Esophagus (tissue), 2 donors: ENCODE data around the gene APOC1. TPM values are rescaled to one million over a fixed set of nuclear protein-coding genes. Genes with fewer than 3 reads are reported as not detected.
A peak's percentile ranks its signal among the peaks of the same experiment; 100 is the strongest.
"Not testable (repeated sequence)": the region's sequence is repeated elsewhere in the genome, so short reads cannot be mapped to it uniquely, and the experiment has no call there.

ENCODE experiments used
- H3K27ac ChIP-seq, 2 donors: one replicate each; pipeline ENCODE4 v1.5.1; 2013; ENCODE audit warnings: low read depth in 2 of 2, mild to moderate bottlenecking in 2 of 2, inconsistent platforms in 1 of 2, low read length in 1 of 2, moderate library complexity in 1 of 2
- H3K27me3 ChIP-seq, 2 donors: one replicate each; pipeline ENCODE4 v1.6.1; 2013; ENCODE audit warnings: low read length in 2 of 2, control low read depth in 1 of 2, mild to moderate bottlenecking in 1 of 2; ENCODE audit not compliant: insufficient read depth in 2 of 2, control insufficient read depth in 1 of 2
- H3K36me3 ChIP-seq, 2 donors: one replicate each; pipeline ENCODE4 v1.6.1; 2013; ENCODE audit warnings: low read length in 1 of 2; ENCODE audit not compliant: control insufficient read depth in 2 of 2, insufficient read depth in 2 of 2
- H3K4me1 ChIP-seq, 2 donors: one replicate each; pipeline ENCODE4 v1.6.1; 2013; ENCODE audit warnings: low read length in 1 of 2; ENCODE audit not compliant: control insufficient read depth in 2 of 2, insufficient read depth in 2 of 2
- H3K4me3 ChIP-seq, 2 donors: one replicate each; pipeline ENCODE4 v1.5.1; 2013; ENCODE audit warnings: low read length in 2 of 2, mild to moderate bottlenecking in 2 of 2, low read depth in 1 of 2, moderate library complexity in 1 of 2
- H3K9me3 ChIP-seq, 2 donors: one replicate each; pipeline ENCODE4 v1.6.1; 2013; ENCODE audit warnings: mild to moderate bottlenecking in 2 of 2, low read depth in 1 of 2, low read length in 1 of 2, moderate library complexity in 1 of 2; ENCODE audit not compliant: control insufficient read depth in 2 of 2, insufficient read depth in 1 of 2
- WGBS, 2 donors: extraction: QIAGEN DNeasy Blood & Tissue Kit; methylation state at CpG; one replicate each; pipeline ENCODE4 v1.1.7; 2013; 5-methylcytosine and 5-hydroxymethylcytosine counted together
- polyA plus RNA-seq, 2 donors: library from polyadenylated mRNA; stranded (reverse); fragments of 200-250 nt; gene quantifications; one replicate each; pipeline ENCODE4 v1.2.3, GENCODE V29; 2013
- donor health status: healthy with polysubstance abuse.
- donor health status: Bipolar disorder and iron deficiency.

The APOC1 gene
- polyA plus RNA-seq, 2 donors: 2.0 to 2.2 TPM

GRCh38 chr19:44876930-44877535 is 37.4 kb upstream of the APOC1 start:
- Histone ChIP-seq H3K4me1 (peaks cover 3 to 30% of the 10 kb centered on the region in 2 donors), H3K9me3 (no peaks in the 10 kb centered on the region), H3K4me3 (no peak overlapping the region), H3K27ac (peak overlapping the region; percentile 60 to 69), H3K27me3 (no peaks in the 10 kb centered on the region), H3K36me3 (peaks cover 6 to 41% of the 10 kb centered on the region in 2 donors)
- WGBS, 2 donors: 46 to 62% methylated on average over 5 of the region's 5 CpGs

DNA sequence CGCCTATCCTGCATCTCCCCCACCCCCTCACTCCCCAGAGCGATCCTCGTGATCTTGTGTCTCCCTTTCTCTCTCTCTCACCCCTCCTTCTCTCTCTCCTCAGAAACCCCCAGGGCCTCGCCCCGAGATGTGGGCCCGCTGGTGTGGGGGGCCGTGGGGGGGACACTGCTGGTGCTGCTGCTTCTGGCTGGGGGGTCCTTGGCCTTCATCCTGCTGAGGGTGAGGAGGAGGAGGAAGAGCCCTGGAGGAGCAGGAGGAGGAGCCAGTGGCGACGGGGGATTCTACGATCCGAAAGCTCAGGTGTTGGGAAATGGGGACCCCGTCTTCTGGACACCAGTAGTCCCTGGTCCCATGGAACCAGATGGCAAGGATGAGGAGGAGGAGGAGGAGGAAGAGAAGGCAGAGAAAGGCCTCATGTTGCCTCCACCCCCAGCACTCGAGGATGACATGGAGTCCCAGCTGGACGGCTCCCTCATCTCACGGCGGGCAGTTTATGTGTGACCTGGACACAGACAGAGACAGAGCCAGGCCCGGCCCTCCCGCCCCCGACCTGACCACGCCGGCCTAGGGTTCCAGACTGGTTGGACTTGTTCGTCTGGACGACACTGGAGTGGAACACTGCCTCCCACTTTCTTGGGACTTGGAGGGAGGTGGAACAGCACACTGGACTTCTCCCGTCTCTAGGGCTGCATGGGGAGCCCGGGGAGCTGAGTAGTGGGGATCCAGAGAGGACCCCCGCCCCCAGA is 36.1 kb upstream of the APOC1 start:
- Histone ChIP-seq H3K9me3 (no peaks in the 10 kb centered on the region), H3K27ac (peak overlapping the region; percentile 8 to 48), H3K27me3 (no peaks in the 10 kb centered on the region), H3K36me3 (peaks cover 6 to 33% of the 10 kb centered on the region in 2 donors), H3K4me1 (peaks cover 3 to 30% of the 10 kb centered on the region in 2 donors), H3K4me3 (no peak overlapping the region)
- WGBS, 2 donors: 73 to 75% methylated on average over 26 of the region's 26 CpGs

DNA sequence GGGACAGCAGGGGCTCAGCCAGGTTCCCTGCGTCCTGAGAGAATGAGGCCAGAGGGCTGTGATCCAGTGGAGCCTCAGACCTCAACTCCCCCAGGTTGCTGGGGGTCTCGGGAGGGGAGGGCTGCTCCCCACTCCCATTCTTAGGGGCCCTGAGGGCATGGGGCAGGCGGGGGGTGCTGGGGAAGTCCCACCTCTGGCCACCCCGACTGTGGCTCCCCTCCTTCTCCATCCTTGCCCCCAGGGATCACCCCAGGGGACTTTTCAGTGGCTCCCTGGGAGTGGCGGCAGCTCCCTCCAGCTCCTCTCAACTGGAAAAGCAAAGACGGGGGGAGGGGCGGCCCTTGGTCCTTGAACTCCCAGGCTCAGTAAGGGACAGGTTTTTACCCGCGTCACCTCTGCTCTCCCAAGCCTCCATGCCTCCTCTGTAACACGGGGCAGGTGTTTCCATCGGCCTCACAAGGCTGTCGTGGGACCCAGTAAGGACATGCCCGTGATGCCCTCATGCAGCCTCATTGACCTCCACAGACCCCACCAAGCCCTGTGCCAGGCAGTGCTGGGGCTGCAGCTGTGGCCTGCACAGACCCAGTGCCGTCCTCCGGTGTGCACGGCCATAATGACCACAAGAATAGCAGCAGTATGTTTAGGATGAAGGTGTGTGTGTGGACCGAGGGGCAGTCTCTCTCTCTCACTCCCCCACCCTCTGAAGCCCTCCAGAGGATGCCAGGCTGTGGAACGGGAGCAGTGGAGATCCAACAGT is 34.9 kb upstream of the APOC1 start:
- H3K36me3 ChIP-seq: peaks cover 8 to 25% of the 10 kb centered on the region in 2 donors
- no peak overlapping the region for H3K27ac ChIP-seq
- WGBS, 2 donors: 78 to 80% methylated on average over 18 of the region's 18 CpGs

GRCh38 chr19:44882063-44882462 is 32.3 kb upstream of the APOC1 start:
- no peak overlapping the region for H3K27ac ChIP-seq
- 90 to 94% methylated on average over 15 of the region's 15 CpGs for WGBS, 2 donors
- peaks cover 3 to 15% of the 10 kb centered on the region in 2 donors for H3K36me3 ChIP-seq
- no peaks in the 10 kb centered on the region for H3K27me3 ChIP-seq
- peaks cover 3 to 19% of the 10 kb centered on the region in 2 donors for H3K4me1 ChIP-seq
- H3K4me3 ChIP-seq: no peak overlapping the region
- no peaks in the 10 kb centered on the region for H3K9me3 ChIP-seq

More for the DNA sequence above, 34.9 kb upstream of the APOC1 start:
- Histone ChIP-seq H3K4me1 (peaks cover 3 to 30% of the 10 kb centered on the region in 2 donors), H3K27me3 (no peaks in the 10 kb centered on the region), H3K4me3 (no peak overlapping the region), H3K9me3 (no peaks in the 10 kb centered on the region)

GRCh38 chr19:44882619-44883397 is 31.6 kb upstream of the APOC1 start:
- not testable (repeated sequence) for H3K36me3 ChIP-seq
- 87 to 94% methylated on average over 19 of the region's 19 CpGs for WGBS, 2 donors

GRCh38 chr19:44883922-44884321 is 30.5 kb upstream of the APOC1 start:
- peaks cover 2 to 3% of the 10 kb centered on the region in 2 donors for H3K36me3 ChIP-seq
- no peaks in the 10 kb centered on the region for H3K9me3 ChIP-seq
- H3K27me3 ChIP-seq: no peaks in the 10 kb centered on the region
- WGBS, 2 donors: 90 to 92% methylated on average over 5 of the region's 5 CpGs
- no peak overlapping the region for H3K4me3 ChIP-seq
- no peak overlapping the region for H3K27ac ChIP-seq
- H3K4me1 ChIP-seq: peaks cover 3 to 8% of the 10 kb centered on the region in 2 donors

More at GRCh38 chr19:44882619-44883397, 31.6 kb upstream of the APOC1 start:
- H3K27ac ChIP-seq, H3K4me3 ChIP-seq, H3K9me3 ChIP-seq, H3K27me3 ChIP-seq: not testable (repeated sequence)
- peaks cover 3 to 18% of the 10 kb centered on the region in 2 donors for H3K4me1 ChIP-seq

DNA sequence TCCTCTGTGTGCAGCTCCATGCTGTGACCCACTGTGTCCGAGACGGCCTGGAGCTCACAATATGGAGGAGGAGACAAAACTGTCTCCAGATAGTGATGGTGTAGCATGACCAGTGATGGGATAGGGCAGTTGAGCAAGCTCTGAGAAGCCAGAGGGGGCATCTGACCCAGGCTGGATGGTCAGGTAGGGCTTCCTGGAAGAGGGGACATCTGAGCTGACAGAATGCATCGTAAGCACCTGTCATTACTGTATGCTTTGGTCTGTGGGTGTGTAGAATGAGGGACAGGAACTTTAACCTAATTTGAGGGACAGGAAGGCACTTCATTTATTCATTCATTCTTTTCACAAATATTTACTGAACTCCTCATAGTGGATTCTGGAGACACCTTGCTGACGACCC is 29.8 kb upstream of the APOC1 start:
- Histone ChIP-seq H3K4me3 (no peak overlapping the region), H3K36me3 (peaks cover 0 to 3% of the 10 kb centered on the region in 2 donors), H3K27me3 (no peaks in the 10 kb centered on the region), H3K9me3 (no peaks in the 10 kb centered on the region), H3K27ac (no peak overlapping the region), H3K4me1 (peaks cover 0 to 2% of the 10 kb centered on the region in 2 donors)
- WGBS, 2 donors: 90 to 91% methylated on average over 4 of the region's 4 CpGs

DNA sequence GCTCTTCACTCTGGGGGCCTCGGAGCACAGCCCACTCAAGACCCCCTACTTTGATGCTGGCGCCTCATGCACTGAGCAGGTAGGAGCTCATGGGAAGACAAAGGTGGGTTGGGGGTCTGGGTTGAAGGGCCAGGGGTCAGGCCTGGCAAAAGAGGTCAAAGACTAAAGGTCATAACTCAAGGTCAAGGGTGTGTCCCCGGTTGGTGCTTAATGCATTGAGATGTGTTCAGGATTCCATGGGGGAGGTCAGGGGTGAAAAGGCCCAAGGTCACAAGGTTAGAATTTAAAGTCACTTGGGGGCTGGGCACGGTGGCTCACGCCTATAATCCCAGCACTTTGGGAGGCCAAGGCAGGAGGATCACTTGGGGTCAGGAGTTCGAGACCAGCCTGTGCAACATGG is 28.3 kb upstream of the APOC1 start:
- Histone ChIP-seq H3K27ac (no peak overlapping the region), H3K36me3 (peaks cover 0 to 3% of the 10 kb centered on the region in 2 donors)
- 93 to 95% methylated on average over 6 of the region's 6 CpGs for WGBS, 2 donors

DNA sequence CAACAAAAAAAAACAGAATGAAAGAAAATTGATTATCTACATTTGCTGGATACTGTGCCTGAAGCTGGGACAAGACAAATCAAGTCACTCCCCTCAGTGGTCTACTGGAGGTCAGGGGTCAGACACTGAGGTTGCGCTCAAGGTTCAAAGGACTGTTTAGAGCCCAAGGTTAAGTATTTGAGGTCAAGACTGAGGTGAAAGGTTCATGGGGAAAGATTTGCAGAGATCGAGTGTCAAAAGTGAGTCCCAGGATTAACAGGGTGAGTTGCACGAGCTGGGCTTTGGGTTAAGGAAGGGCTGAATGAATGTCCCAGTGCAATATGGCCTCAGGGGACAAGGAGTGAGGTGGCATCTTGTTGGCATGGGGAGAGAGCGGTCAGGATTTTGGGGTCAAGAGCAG is 26.8 kb upstream of the APOC1 start:
- no peaks in the 10 kb centered on the region for H3K9me3 ChIP-seq
- WGBS, 2 donors: 83 to 89% methylated on average over 4 of the region's 4 CpGs
- H3K27me3 ChIP-seq: no peaks in the 10 kb centered on the region
- H3K4me1 ChIP-seq: peaks cover 2 to 16% of the 10 kb centered on the region in 2 donors
- H3K4me3 ChIP-seq: no peak overlapping the region
- peaks cover 3 to 4% of the 10 kb centered on the region in 2 donors for H3K36me3 ChIP-seq
- no peak overlapping the region for H3K27ac ChIP-seq

More for the DNA sequence above, 28.3 kb upstream of the APOC1 start:
- Histone ChIP-seq H3K4me1 (peaks cover 2 to 5% of the 10 kb centered on the region in 2 donors), H3K27me3 (no peaks in the 10 kb centered on the region), H3K4me3 (no peak overlapping the region), H3K9me3 (no peaks in the 10 kb centered on the region)
